SHP77 (cell line): Measurements from ENCODE around the gene JTB.

Experiments
- DNase-seq, 2 experiments: peaks; one replicate each; lab custom pipeline; 2025; lab: John Stamatoyannopoulos, UW

Gene JTB

DNA sequence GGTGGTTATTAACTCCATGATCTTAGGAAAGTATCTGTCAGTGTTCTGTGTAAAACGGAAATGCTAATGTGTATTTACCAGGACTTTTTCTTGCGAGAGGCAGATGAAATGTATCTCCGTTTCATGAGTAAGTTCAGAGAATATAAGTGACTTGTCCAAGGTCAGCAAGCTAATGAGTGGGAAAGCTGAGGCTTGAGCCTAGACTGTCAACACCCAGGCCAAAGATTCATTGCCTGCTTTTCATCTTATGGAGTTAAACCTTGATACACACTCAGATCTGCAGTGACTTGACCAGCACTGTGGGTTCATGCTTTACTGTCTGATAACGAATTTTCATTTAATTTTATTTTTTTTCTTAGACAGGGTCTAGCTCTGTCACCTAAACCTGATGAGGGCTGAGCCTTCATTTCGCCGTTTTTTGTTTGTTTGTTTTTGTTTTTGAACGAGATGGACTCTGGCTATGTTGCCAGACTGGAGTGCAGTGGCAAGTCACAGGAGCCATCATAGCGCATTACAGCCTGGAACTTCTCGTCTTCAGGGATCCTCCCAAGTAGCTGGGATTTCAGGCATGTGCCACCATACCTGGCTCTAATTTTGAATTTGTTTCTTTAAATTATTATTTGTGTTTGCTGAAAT, 918 bp upstream of the JTB start:
- DNase-seq = no peak

DNA sequence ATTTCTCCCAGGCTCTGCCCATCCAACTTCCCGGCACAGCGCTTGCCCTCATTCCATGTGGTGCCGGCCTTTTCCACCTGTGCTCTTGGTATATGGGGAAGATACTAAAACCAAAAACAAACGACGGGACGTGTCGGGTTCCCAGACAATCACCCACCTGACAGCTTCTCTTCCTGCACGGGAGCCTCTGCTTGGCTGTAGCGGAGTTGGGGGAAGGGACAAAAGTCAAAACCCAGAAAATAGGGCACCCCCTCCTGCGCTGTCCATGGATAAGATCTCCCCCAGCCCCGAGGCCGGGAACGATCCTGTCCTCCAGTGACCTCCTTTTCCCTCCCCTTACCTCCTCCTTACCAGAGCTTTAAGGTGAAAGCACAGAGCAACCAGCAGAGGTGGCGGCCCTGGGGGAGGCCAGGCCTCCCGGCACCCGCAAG, 640 bp downstream of the JTB start:
- no peak for DNase-seq

DNA sequence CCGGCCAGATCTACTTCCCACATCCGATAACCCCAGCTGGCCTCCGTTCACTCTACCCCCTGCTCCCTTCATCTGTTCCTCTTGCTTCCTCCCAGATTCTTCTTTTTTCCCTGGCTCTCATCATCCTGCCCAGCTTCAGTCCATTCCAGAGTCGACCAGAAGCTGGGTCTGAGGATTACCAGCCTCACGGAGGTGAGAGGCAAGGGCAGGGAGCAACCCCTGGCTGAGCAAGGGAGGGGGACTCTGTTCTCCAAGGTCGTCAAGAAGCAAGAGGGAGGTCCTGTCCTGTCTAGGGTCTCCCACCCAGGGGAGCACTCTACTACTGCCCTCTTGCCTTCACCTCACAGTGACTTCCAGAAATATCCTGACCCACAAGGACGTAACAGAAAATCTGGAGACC, 3.9 kb downstream of the JTB start:
- DNase-seq = no peak

DNA sequence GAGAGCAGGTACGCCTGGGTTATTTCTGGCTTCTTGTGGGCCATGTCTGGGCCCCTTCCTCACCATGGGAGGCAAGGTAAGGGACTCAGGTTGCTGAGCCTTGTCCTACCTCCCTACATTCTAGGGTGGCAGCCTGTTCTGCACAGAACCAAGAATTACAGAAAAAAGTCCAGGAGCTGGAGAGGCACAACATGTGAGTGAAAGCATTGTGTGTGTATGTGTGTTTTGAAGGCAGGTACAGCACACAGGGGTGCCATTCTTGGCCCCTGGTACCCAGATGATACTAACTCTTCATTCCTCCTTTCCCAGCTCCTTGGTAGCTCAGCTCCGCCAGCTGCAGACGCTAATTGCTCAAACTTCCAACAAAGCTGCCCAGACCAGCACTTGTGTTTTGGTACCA, 4.4 kb downstream of the JTB start:
- DNase-seq = no peak

DNA sequence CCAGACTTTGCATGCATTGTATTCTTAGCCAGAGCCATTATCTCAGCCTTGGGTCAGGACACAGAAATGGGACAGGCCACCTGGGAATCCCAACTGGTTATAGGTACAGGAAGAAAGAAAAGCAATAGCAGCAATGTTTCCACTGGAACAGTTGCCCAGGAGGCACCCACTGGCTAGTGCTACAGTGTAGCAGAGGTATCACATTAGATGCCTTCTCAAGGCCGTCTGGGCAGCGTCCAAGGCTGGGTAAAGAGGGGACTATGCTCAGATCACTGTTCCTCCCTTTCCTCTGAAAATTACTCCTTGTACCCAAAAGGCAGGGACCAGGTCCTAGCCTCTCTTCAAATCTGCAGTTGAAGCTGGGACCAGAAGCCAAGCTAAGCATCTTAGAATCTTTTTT, 7.1 kb downstream of the JTB start:
- DNase-seq = no peak

DNA sequence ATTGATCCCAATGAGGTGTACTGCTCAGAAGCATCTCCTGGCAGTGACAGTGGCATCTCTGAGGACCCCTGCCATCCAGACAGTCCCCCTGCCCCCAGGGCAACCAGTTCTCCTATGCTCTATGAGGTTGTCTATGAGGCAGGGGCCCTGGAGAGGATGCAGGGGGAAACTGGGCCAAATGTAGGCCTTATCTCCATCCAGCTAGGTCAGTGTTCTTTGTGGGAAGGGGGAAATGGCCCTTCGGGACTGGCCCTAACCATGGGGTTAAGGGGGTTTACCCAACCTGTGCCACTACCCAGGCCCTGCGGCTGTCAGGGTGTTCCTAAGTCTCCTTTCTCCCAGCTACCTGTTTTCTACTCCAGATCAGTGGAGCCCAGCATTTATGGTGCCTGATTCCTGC, 8.5 kb downstream of the JTB start:
- DNase-seq = no peak

DNA sequence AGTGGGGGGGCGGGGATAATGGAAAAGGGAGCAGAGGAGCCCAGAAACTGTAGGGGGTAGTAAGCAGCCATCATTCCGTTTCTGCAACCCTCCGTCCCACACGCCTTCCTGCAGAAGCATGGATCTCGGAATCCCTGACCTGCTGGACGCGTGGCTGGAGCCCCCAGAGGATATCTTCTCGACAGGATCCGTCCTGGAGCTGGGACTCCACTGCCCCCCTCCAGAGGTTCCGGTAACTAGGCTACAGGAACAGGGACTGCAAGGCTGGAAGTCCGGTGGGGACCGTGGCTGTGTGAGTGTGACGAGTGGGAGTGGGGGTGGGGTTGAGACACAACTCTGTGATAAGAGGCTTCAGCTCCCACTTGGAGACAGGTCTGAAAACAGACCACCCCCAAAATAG, 9.1 kb downstream of the JTB start:
- DNase-seq = no peak

DNA sequence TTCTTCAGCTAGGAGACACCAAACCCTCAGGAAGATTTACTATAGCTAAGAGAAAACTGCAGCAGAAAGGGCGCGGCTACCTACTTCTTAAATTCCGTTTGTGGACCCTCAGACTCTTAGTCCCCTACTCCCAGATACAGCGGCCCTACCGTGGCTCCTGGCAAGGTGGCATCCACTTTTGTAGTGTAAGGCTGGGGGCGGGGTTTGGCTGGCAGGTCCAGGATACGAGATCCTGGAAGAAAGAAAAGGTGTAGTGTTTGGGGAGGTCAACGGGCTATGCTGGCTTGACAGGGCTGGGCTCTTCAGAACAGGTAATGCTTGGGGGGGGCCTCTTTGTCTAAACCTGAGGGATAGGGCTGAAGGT, 9.5 kb downstream of the JTB start:
- peak in 1 of 2 experiments; percentile 47 for DNase-seq

DNA sequence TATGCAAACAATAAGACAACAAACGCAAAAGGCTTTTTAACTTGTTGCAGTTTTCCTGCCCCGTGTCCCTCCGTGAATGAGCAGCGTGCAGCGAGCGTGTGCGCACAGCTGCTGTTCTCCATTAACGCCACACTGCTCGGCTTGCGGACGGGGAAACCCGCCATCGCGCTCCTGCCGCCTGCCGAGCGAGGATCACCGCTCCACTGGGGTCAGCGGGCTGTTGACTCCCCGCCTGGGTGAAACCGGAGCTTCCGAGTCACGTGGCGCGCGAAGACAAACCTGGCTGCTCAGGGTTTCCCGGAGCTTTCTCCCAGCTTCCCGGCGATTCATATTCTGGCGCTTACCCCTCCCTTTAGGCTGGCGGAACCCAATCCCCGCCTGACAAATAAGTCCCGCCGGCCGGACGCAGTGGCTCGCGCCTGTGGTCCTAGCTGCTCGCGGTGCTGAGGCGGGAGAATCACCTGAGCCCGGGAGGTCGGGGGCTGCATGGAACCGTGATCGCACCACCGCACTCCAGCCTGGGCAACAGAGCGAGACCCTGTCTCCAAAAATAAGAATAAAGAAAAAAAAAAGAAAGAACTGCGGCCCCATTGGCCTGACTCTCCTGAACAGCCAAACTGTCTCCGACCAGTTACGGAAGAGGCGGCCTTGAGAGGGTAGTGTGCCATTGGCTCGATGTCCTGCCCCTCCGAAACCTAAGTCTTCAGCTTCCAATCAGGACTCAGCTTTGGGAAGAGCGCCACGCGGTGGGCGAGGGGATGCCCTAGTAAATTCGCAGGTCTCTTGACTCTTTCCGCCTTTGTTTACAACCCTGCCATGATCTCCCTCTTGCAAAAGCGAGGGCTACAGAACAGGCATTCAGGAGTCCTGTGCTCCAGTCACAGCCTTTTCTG, 10.1 kb downstream of the JTB start, which contains the start of gene CREB3L4:
TSS of gene CREB3L4 (plus strand) at position 796 of the 893 bp plus-strand sequence. CDS start 624 bp downstream, outside the sequence.
- DNase-seq = peak; percentile 99

DNA sequence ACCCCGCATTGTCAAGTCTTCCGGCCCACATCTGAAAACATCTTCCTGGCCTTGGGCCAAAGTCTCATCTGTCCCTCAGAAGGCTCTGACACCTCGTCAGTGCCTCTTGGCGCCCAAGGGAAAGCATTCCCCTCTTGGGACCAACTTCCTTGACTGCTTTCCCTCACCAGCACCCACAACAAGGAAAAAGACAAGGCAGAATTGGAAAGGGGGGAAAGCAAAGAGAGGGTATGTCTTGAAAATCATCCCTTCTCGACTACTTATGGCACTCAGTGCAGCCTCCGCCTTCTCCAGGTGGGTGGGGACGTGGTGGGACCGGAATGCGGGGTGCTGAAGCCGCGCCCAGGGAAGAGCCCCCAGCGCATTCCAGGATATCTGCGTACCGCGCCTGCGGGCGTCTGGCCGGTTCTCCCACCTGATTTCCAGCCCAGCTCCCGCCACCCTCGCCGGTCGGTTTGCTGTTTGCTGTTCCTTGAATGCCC, 13.6 kb downstream of the JTB start:
- peak; percentile 53 to 67 for DNase-seq

DNA sequence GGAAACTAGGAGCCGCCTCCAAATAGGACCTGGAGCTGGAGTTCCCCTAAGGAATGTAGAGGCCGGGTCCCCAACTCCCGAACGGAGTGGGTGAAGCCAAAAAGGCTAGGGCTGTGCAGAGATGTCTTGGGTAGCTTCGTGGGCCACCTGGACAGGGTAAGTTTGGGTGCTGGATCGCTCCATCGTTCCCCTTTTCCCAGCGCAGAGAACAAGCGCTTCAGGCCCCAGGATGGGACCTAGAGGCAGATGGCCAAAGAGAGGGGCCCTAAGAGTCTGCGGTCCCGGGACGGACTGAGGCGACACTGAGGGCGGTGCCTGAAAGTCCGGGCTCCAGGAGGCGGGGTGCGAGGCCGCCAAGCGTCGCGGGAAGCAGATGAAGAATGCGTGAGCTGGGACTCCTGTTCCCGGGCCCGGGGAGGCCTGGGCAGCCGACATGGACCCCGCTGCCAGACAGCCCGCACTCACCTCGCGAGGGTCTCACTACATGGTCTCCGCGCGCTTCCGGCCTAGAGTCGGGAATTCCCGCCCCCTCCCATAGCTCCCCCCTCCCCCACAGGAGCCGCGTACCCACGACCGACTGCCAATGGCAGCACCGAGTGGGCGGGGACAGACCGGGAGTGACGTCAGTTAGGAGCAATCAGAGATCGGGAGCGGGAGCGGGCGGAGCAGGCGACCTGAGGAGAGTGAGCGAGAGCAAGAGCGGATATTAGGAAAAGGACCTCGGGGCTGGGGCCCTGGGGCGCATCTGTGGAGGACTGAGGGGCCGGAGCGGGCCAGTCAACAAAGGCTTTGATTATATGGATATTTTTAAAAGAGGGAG, 14.2 kb downstream of the JTB start, which contains the start of gene SLC39A1:
TSS of gene SLC39A1 (minus strand) at position 508 of the 820 bp plus-strand sequence. CDS start 822 bp downstream, outside the sequence.
- peak; percentile 99 to 100 for DNase-seq

DNA sequence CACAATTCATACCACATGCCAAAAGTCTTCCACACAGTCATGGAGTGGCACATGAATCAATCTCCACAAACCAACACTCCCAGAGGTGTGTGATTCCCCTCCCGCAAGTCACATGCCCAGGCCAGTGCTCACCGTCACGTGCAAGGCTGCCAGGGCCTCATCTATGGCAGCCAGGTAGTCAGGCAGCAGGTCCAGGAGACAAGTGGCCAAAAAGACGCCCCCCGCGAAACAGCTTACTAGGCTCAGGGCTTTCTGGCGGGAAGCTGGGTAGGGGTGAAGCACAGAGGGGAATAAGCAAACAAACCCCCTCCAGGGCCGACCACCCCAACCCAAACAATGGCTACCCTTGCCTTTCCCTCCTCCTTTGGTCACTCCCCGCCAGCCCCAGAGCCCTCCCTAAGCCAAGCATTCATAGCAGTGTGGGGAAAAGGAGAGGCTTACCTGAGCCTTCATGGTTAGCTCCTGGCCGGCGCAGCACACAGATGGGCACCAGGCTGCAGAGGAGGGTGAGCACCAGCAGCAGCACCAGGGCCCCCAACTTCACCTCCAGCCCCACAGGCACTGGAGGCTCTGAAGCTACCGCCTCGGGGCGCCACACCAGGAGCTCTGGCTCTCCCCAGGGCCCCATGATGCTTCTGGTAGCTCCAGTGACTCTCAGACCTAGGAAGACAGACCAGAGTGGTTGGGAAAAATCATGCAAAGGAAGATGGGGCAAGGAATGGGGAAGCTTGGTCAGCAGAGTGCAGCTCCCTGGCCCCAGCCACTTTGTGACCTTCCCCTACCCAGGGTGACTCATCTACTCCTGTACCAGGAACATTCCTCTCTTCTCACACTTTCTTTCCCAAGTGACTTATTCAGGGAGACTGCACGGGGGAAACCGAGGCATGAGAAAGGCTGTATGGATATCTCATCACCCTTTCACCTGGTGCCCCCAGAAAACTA, 15.1 kb downstream of the JTB start:
- DNase-seq = peak in 1 of 2 experiments; percentile 18

DNA sequence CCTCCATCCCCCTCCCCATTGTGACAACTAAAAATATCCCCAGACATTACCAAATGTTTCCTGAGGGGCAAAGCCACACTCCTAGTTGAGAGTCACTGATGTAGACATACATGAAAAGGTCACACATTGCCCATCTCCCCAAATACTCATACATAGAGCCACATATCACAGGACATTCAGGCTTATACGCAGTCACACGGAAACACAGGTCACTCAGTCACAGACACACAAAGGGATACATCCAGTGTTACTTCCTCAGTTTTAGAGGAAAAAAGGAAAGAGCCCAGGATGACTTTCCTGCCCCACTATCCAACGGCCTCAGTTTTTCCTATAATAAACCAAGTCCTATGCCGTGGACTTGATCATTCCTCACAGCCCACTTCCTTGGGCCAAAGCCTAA, 16.1 kb downstream of the JTB start:
- DNase-seq = no peak

DNA sequence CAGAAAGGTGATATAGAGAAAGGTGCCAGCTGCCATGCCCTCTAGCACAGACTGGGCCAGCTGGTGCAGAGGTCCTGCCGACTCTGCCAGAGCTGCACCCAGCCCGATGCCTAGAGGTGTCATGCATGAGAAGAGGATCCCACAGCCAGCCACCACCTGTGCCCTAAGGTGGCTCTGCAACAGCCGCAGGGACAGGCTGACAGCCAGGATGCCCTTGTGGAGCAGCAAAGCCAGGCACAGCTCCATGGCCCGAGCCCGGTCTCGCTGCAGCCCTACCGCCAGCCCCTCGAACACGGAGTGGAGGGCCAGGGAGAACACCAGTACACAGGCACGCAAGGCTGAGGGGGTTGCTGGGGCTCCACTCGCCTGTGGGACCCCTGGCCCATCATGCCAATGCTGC, 17.3 kb downstream of the JTB start:
- DNase-seq = no peak

DNA sequence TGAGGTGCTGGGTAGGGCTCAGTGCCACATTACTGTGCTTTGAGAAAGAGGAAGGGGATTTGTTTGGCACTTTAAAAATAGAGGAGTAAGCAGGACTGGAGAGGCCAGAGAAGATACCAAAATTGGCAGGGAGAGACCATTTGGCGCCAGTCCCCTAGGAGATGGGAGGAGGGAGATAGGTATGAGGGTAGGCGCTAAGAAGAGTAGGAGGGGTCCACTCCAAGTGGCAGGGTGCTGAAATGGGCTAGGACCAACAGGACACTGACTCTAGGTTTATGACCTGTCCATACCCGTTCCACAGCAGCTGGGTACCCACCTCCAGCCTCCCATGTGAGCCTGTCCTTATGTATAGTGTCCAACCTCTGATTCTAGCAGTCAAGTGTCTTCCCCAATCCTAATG, 18.0 kb downstream of the JTB start:
- DNase-seq = no peak

DNA sequence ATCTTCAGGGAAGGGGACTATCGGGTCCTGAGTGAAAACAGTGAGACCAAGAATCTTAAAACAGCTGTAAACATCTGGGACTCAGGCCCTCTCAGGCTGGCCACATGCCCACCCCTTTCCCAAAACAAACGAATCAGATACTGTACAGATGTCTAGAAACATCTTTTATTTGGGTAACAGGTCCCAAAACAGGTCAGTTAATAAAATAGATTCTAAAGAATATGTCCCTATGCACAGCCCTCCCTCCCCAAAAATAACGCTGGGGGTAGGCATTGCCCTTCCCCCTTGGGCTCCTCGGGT, 18.6 kb downstream of the JTB start:
- no peak for DNase-seq

DNA sequence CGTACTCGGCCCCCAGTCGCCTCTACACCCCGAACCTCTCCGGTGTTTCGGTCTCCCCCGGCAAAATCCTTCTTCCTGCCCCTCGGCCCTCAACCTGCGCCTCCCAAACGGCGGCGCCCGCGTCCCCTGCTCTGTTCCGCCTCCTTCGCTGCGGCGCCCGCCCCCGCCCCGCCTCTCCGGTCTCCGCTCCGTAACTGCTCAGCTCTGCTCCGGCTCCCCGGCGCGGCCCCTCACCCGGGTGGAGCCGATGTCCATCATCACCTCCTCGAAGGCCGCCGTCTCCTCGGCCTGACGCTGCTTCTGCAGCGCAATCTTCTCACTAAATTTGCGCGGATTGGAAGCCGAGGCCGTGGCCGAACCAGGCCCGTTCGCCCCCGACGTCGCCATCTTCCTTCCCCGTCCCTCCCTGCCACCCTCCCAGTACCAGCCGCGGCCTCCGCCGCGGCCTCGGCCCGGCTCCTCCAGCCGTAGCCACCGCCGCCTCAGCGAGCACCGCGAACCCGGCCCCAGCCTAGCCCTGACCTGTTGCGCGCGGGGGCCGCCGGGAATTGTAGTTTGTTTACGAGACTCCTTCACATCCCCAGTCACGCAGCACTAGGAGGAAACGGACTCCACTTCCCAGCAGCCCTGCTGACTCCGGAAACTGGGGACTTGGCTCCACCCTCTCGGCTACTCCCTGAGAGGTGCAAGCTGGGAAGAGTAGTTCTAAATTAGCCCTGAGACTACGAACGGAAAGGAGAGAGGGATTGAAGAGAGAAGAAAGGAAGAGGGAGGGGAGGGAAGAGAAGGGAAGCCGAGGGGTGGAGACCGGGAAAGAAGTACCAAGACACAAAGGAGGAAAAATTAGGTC, 19.1 kb downstream of the JTB start, which contains the start of gene CRTC2:
TSS of gene CRTC2 (minus strand) at position 502 of the 850 bp plus-strand sequence. CDS start at position 387, 115 bp downstream.
- DNase-seq = peak; percentile 100

DNA sequence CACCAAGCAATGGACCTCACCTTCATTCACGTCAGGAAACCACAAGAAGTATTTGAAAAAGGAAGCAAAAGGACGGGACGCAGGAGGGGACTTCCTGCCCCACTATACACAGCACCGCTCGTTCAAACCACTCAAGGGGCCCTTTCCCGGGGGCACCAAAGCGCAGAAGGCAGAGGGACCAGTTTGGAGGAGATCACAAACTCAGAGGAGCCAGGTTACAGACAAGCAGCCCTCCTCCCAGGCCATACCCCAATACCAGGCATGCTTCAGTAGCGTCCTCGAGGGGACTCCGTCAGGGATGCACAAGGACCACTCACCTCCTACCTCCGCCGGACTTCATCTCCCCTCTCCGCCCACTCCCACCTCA, 19.7 kb downstream of the JTB start:
- DNase-seq = peak in 1 of 2 experiments; percentile 57

DNA sequence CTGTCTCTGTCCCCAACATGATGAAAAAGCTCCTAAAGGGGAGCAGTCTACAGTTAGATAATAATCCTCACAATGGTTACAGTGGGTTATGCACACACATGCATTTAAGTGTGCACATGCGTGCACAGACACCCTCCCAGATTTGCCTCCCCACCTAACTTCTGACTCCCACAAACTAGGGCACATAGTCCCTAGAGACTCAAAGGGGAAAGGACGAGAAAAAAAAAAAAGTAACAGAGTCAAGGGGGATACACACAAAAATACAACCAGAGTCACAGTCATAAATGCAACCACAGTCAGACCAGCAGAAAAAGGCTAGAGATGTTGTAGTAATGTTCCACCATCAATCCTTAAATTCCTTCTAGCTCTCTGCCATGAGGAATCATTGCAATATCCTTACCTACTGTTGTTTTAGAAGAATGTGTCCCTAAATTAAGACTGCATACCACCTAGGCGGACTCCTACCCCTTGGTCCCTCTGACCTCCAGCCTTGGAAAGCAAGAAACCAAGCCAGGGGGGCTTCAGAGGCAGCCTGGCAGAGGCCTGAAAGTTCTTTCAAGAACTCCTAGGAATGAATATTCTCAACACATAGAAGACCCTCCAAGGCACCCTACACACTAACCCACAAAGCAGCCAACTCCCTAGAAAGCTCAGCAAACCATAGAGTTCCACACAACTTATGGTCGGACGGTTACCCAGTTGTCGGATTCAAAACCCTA, 20.3 kb downstream of the JTB start:
- no peak for DNase-seq

DNA sequence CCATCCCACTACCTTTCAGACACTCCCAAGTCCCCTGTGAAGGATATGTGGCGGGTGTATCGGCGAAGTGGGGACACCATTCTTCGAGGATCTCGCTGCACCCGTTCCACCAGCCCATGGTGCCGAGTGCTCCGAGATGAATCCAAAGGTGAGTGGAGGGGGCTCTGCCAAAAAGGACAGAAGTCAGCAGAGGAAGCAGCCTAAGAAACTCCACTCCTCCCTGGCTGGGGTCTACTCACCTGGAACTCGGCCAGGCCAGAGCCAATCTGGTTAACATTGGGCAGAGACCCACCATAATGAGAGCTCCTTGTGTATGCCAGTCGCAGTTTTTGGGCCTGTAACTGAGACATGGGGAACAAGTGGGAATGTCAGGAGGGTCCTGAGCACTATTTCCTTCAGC, 22.6 kb downstream of the JTB start:
- DNase-seq = no peak
